VCaP (cell line): ENCODE measurements around the gene CSHL1.

Source experiments
- H3K27ac ChIP-seq: fragments of 450-650 bp; 2 replicates; pipeline ENCODE4 v1.5.1; 2017
- TF ChIP-seq, protein P1 (sequence below): fragments of 450-650 bp; conservative IDR thresholded peaks from 2 replicates; pipeline ENCODE4 v1.5.1; 2017; ENCODE audit warnings: mild to moderate bottlenecking, moderate library complexity

Gene CSHL1

DNA sequence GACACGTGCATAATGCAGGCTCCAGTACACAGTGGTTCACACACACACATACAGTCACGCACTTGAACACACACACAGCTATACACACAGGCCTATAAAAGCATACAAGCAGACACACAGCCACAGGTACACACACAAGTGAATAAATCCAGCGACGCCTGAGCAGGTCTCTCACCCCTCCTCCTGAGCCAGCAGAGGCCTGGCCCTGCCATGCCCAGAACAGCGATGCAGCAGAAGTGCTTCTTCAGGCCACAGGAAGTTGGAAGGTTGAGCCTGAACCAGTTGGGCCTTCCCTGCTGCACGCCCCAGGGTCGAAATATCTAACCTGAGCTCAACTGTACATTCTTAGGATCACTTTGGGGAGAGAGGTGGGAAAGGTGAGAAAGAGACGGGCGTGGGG, 28.3 kb upstream of the CSHL1 start:
- H3K27ac ChIP-seq = no peak overlapping the region
- TF ChIP-seq, protein P1, sequence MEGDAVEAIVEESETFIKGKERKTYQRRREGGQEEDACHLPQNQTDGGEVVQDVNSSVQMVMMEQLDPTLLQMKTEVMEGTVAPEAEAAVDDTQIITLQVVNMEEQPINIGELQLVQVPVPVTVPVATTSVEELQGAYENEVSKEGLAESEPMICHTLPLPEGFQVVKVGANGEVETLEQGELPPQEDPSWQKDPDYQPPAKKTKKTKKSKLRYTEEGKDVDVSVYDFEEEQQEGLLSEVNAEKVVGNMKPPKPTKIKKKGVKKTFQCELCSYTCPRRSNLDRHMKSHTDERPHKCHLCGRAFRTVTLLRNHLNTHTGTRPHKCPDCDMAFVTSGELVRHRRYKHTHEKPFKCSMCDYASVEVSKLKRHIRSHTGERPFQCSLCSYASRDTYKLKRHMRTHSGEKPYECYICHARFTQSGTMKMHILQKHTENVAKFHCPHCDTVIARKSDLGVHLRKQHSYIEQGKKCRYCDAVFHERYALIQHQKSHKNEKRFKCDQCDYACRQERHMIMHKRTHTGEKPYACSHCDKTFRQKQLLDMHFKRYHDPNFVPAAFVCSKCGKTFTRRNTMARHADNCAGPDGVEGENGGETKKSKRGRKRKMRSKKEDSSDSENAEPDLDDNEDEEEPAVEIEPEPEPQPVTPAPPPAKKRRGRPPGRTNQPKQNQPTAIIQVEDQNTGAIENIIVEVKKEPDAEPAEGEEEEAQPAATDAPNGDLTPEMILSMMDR = no peak

DNA sequence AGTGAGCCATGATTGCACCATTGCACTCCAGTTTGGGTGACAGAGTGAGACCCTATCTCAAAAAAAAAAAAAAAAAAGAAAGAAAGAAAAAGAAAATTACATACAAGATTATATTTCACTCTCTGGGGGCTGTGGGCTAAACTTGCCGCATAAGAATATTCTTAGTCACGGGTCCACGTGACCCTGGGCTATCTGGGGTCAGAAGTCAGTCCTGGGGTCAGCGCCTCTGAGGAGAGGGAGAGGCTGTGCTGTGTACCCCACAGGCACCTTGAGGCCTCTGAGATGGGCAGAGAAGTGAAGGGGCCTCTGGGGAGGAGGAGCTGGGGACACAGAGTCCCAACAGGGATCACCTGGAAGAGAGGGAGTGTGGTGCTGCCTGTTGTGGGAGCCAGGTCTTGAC, 26.9 kb upstream of the CSHL1 start:
- TF ChIP-seq, protein P1 = no peak

DNA sequence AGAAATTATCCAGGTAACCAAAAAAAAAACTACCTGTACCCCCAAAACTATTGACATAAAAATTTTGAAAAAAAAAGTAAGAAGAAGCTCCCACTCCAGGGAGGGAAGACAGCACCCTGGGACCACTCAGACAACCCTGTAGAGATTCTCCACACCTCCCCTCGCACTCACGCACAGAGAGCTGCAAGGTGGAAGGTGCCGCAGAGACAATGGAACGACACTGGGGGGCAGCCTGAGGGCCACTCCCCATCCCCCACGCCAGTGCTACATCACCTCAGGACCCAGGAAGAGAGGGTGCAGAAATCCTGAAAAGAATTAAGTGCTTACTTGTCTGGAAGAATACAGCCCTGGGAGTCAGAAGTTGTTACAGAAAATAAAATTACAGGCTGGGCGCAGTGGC, 26.3 kb upstream of the CSHL1 start:
- H3K27ac ChIP-seq = no peak overlapping the region
- TF ChIP-seq, protein P1 = no peak

More for the DNA sequence above, 26.9 kb upstream of the CSHL1 start:
- H3K27ac ChIP-seq = no peak overlapping the region

DNA sequence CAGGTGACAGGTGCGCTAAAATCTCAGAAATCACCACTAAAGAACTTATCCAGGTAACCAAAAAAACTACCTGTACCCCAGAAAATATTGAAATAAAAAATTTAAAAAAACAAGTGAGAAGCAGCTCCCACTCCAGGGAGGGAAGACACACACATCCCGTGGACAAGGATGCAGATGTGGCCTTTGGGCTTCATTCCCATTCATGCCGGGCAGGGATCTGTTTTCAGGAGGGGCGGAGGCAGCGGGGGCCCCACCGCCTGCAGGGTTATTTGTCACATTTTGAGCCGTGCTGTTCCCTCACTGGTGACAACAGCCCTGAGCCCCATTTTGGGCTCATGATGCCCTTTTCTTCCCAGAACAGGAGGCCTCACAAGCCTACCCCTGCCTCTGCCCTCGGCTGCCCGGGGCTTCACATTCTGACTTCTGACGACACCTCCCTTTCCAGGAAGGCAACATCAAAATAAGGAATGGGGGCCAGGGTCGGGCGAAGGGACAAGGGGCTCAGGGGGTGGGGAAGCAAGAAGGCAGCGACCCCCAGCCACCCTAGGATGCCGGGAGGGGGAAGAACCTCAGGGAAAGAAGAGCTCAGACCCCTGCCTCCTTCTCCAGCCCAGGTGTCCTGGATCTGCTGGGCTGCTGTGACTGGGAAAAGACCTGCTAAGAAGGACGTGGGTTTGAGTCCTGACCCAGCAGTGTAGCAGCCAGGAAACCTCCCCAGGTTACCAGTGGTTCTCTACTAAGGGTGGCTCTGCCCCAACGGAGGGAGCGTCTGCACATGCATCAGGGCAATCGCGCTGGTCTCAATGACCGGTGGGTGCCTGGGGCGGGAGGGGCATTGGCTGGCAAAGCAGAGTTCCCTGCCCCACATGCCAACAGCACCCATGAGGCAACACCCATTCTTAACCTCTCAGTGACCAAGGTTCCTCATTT, 23.4 kb upstream of the CSHL1 start:
- H3K27ac ChIP-seq = no peak overlapping the region
- TF ChIP-seq, protein P1 = no peak

DNA sequence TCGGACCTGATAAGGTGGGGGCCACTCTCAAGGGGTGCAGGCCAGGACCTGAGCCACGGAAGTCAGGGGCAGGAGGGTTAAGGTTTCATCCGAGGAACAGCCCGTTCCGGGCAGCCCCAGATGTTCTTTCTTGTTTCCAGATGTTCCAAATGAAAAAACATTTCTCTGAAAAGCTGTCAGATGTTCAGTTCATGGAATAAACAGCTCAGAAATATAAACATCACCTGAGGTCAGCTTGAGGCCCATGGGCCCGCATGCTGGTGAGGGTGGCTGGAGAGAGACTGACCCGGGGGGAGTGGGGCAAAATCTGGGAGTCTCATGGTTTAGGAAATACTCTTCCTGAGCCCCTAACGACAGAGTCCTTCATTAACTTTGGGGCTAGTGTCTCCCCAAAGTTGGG, 22.5 kb upstream of the CSHL1 start:
- no peak overlapping the region for H3K27ac ChIP-seq
- TF ChIP-seq, protein P1 = no peak

DNA sequence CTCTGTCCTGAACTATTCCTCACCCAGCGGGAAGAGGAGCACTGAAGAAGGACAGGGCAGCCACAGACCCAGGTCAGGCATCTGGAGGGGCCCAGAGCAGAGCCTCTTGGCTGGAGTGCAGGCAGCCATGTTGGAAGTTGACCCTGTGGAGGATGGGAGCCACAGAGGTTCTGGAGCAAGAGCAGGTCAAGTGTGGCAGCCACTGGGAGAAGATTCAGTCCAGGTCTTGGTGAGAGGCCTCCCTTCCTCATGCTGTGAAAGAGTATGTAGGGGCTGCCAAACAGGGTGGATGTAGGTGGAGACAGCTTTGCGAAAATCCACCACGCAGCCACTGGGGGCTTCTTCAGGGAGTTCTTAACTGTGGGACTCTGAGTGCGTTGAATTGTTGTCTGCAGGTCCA, 21.7 kb upstream of the CSHL1 start:
- H3K27ac ChIP-seq = no peak overlapping the region
- TF ChIP-seq, protein P1 = no peak

DNA sequence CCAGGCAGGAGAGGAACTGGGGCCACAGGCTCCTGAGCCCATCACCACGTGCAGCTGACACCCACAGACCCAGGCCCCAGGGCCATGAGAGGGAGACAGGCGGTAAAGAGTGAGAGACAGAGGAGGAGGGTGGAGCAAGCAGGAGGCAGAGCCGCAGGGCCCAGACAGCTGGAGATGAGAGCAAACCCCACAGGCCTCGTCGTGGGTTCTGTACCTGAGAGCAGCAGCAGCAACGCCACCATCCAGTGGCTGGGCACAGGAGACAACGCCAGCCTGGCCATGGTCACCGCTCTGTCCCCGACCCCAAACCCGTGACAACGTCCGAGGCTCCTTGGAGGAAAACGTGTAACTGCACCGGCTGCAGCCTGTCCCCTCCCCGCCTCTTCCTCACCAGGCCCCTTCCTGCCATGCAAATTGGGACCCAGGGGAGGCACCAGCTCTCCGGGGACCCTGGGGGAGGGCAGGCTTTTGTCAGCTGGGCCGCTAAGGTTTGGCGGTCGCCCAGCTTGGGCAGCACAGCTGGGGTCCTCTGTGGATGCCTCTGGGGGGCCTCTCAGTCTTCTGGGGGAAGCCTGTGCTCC, 21.0 kb upstream of the CSHL1 start, which contains the start of gene CD79B:
CD79B (minus strand) TSS at position 351 of the 581 bp plus-strand sequence; CDS start at position 281, 70 bp downstream.
- no peak within 1 kb of the TSS for H3K27ac ChIP-seq
- TF ChIP-seq, protein P1 = no peak
